GM12801 (cell line): ENCODE measurements around the gene HMGB2.

ENCODE experiments used
- CTCF ChIP-seq: IDR thresholded peaks from one replicate; pipeline ENCODE4 v1.5.1; 2011; ENCODE audit warnings: control low read depth; ENCODE audit not compliant: insufficient read length; ENCODE audit errors: extremely low read depth

Gene HMGB2

DNA sequence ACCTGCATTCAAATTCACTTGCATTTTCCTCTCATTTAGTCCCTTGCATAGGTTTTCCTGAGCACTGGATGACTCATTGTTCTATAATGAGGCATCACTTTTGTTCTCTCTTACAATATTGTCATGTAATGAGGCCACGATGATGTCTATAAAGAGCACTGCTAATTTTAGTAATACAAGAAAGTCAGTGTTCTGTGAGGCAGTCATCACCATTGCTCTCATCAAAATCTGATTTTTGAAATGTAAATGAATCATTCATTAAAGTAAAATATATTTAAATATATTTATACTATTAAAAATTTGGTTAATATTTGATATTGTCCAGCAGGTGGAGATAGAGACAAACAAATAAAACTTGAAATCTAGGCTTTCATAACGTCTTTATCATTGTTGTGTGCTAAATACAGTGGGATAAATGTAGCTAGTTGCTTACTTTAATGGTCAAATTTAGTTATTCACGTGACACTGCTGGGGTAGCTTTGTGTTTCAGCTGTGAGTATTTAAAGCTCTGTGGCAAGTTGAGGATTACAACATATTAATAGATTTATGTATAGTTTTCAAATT lies 15.4 kb downstream of the HMGB2 start:
- TF ChIP-seq CTCF = no peak

GRCh38 chr4:173318240-173318639 lies 15.9 kb downstream of the HMGB2 start:
- no peak for TF ChIP-seq CTCF

- no peak for TF ChIP-seq CTCF
Measured at GRCh38 chr4:173317004-173317403, 17.2 kb downstream of the HMGB2 start.

DNA sequence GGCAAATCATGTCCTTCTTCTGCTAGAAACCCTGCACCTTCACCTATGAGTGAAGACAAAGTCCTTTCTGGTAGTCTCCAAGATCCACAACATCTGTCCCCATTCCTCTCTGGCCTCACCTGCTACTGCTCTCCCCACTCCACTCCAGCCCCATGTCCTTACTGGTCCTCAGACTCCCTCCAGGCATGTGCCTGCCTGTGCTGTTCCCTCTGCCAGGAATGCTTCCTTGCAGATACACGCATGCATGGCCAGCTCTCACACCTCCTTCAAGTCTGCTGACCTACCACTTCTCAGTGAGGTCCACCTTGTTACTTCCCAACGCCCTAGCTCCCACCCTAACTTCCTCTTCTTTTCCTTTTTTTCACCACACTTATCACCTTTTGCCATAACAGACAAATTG lies 18.1 kb downstream of the HMGB2 start:
- no peak for TF ChIP-seq CTCF

DNA sequence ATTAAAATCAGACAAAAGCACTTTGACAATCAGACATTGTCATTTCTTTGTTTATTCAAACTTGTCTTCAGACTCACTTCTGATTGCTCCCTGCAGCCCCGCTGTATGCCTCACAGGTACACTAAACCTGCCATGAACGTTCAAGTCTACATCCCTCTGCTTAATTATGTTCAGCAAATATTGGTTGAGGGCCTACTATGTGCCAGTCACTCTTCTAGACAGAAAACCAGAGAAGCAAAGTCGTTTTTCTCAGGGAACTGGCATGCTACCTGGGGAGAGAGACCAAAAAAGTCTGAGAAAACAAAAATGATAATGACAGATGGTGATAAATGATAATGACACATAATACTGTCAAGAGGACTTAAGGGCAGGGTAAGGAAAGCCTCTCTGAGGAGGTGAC lies 19.4 kb downstream of the HMGB2 start:
- TF ChIP-seq CTCF = no peak

DNA sequence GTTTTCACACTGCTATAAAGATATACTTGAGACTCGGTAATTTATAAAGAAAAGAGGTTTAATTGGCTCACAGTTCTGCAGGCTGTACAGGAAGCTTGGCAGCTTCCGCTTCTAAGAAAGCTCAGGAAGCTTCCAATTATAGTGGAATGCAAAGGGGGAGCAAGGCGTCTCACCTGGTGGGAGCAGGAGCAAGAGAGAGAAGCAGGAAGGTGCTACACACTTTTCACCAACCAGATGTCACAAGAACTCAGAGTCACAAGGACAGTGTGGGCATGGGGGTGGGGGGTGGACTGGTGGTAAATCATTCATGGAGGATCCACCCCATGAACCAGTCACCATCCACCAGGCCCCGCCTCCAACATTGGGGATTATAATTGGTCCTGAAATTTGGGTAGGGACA lies 22.8 kb downstream of the HMGB2 start:
- TF ChIP-seq CTCF = no peak

GRCh38 chr4:173307778-173308177 lies 26.4 kb downstream of the HMGB2 start:
- no peak for TF ChIP-seq CTCF

- TF ChIP-seq CTCF = no peak
Measured at GRCh38 chr4:173301518-173302201, 32.5 kb downstream of the HMGB2 start.
